Retina (tissue), 1 donor: ENCODE results near the gene TPM4.

Experiments
- DNase-seq: peaks from one replicate; pipeline ENCODE4 v3.0.0-alpha.2; 2016

TPM4 gene

GRCh38 chr19:16134510-16134909, 58.2 kb downstream of the TPM4 start:
- DNase-seq = no peak

DNA sequence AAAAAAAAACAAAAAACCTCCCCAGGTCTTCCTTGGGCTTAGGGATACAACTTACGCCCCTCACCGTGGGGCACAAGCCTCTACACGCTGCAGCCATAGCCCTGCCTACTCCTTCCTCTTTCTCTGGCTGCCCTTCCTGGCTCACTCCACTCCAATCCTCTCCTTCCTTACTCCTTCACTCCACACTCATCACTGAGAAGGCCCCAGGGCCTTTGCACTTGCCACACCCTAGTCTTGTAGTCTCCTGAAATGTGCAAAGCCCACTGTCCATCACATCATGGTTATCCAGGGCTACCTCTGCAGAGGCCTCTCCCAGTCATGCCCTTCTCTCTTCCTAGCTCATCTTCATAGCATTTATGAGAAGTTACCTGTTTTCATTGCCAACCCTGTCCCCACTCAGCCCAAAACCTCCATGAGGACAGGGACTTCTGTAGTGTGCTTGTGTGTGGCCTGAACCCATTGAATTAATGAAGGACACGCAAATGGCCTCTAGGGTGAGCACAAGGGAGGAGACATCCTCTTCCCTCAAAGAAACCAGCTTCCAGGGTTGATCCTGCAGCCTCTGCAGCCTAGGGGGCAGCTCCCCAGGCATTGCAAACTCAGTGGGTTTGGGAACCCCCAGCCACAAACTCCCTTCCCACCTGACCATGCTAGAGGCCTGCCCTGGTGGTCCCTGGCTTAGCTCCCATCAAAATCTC, 59.3 kb downstream of the TPM4 start:
- no peak for DNase-seq

DNA sequence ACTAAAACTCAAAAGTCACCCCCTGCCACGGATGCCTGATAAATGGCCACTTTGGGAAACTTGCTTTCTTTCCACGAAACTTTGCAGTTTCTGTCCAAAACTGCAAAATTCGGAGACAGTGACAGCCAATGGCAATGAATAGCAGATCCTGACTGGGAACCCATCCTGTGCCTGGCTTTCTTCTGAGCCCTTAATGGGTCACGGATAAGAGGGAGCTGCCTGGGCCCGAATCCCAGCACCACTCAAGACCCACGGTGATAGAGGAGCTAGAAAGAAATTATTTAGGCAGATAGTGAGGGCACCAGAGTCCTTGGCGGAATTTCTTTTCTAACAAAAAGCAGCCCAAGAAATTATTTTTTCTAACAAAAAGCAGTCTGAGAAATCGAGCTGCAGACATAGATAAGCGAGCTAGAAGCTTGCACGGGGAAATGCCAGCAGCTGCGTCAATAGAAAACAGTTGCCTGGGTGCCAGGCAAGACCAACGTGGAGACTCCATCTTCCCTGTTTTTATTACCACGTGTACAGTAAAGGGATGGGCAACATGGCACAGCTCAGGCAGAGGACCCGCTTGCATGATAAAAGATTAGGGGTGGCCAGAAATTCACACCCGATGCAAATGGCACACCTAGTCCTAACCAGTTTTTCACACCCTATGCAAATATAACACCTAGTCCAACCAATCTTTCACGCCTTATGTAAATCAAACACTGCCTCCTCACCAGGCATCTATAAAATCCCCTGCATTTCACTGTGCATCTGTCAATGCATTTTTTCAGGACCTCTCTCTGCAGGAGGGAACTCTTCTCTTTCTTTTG, 60.1 kb downstream of the TPM4 start:
- no peak for DNase-seq

DNA sequence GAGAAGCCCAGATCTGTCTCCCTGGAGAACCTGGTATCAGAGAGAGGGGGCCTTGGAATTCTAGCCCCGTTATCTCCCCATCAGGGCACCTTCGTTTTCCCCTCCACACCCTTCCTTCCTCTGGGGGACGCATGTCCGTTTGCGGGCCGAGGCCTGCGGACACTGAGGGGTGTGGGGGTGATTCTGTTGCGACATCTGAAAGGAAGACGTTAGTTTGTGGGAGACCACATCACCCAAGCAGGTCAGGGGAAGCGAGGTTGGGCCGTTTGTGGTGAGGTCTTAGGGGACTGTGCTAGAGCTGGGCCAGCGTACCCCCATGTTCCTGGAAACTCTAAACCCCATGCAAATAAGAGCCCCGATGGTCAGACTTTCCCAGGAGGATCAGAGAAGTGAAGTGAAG, 63.5 kb downstream of the TPM4 start:
- no peak for DNase-seq

- no peak for DNase-seq
Observed at GRCh38 chr19:16141043-16141442, 64.7 kb downstream of the TPM4 start.

- DNase-seq = no peak
Observed at GRCh38 chr19:16142032-16142580, 65.8 kb downstream of the TPM4 start.

DNA sequence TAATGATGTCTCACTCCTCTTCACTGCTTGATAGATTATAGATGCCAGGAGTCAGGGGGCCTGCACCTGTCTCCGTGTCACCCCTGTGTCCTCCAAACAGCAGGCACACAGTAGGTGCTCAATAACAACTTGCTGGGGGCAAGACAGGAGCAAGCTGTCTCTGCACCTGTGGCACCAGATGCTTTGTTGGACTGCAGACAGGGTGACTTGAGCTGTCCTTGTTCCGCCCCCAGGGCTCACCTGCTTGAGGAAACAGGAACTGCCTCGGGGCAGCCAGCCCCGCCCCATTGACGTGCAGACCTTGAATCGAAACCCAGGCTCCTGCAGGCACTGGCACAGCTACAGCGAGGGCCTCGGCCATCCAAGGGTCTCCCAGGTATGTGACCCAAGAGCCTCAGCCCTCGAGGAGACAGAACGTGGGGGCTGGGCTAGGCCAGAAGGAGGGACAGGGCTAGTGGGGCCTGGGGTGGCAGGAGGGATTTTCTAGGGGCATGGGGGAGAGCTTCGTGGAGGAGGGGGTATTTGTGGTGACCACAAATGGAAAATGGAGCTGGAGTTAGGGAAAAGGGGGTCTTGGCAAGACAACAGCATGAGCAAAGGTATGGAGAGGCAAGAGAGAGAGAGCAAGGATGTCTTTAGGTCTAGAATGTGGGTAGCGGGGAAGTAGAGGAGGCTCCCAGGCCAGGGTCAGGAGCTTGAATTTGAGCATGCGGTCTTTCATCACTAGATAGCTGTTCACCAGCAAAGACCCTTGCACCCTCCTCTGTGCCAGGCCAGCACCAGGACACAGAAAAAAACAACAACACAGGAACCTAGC, 67.3 kb downstream of the TPM4 start, which contains the start of gene HSH2D:
TSS of gene HSH2D (plus strand) at position 287 of the 817 bp plus-strand sequence. CDS start 5,066 bp downstream, outside the sequence.
- DNase-seq = no peak

- no peak for DNase-seq
Observed at GRCh38 chr19:16144216-16144581, 67.9 kb downstream of the TPM4 start.

DNA sequence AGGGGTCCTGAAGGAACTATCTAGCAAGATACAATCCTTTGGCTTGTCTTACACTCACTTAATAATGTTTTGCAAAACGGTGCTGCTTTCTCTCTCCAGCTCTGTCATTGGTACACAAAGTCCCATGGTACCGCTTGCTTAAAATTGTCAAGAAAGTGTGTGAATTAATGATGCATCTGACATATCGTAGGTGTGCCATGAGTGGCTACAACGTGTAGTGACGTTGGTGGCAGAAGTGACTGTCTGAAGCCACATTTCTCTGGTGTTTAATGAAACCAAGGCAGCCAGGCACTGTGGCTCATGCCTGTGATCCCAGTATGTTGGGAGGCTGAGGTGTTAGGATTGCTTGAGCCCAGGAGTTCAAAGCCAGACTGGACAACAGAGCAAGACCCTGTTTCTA, 69.8 kb downstream of the TPM4 start:
- DNase-seq = no peak

GRCh38 chr19:16148443-16149229, 72.3 kb downstream of the TPM4 start:
- DNase-seq = no peak
